ENCODE results near the gene HERC3.

- no peak for TF ChIP-seq CTCF (IDR thresholded peaks at IDR 0.05; ENCODE audit: low read depth, low read length, missing input control)
- TF ChIP-seq REST (IDR thresholded peaks at IDR 0.05), result peak; percentile 51
- no peak for TF ChIP-seq EGR1 (IDR thresholded peaks at IDR 0.05; ENCODE audit: low read depth in 2 of 2)
- peak; percentile 65 for TF ChIP-seq SP1 (IDR thresholded peaks at IDR 0.05)
- peak; percentile 19 to 57 for TF ChIP-seq RAD21 (IDR thresholded peaks at IDR 0.05)
- TF ChIP-seq MAX (IDR thresholded peaks at IDR 0.05), result peak; percentile 42
- peak; percentile 26 for TF ChIP-seq TAF1 (conservative IDR thresholded peaks at IDR 0.05)
- TF ChIP-seq YY1 (IDR thresholded peaks at IDR 0.05), result peak; percentile 31
- peak; percentile 30 to 53 for TF ChIP-seq JUND (IDR thresholded peaks at IDR 0.05)
- no peak for TF ChIP-seq GABPA (IDR thresholded peaks at IDR 0.05 in 1 of 2, conservative IDR thresholded peaks at IDR 0.05 in 1 of 2)
- TF ChIP-seq ATF3 (IDR thresholded peaks at IDR 0.05), result peak; percentile 56
- TF ChIP-seq NR2F2 (IDR thresholded peaks at IDR 0.05), result no peak
These were observed 143.3 kb downstream of the HERC3 start for GRCh38 chr4:88735564-88735963.

All from liver (tissue), 3 donors.